Progenitor cell of endocrine pancreas (in vitro differentiated cells): ENCODE results near the gene GOLGA6A. TPM values are rescaled to one million over a fixed set of nuclear protein-coding genes. Genes with fewer than 3 reads are reported as not detected.

ENCODE experiments used
- DNase-seq: peaks from one replicate; pipeline ENCODE4 v3.0.0; 2021; ENCODE audit warnings: low spot score; ENCODE audit not compliant: unreplicated experiment
- H3K27ac Mint-ChIP-seq: 2 replicates; pipeline ENCODE4 v1.8.0; 2021; ENCODE audit warnings: mild to moderate bottlenecking, moderate library complexity, mixed read lengths
- H3K27me3 Mint-ChIP-seq: 2 replicates; pipeline ENCODE4 v1.8.0; 2021; ENCODE audit warnings: mixed read lengths
- H3K36me3 Mint-ChIP-seq: 2 replicates; pipeline ENCODE4 v1.8.0; 2022; ENCODE audit warnings: mixed read lengths; ENCODE audit not compliant: insufficient read depth
- H3K4me1 Mint-ChIP-seq: 2 replicates; pipeline ENCODE4 v1.8.0; 2021; ENCODE audit warnings: low read depth, mixed read lengths
- H3K4me3 Mint-ChIP-seq: 2 replicates; pipeline ENCODE4 v1.8.0; 2021; ENCODE audit warnings: low read depth, mild to moderate bottlenecking, moderate library complexity, mixed read lengths
- H3K9me3 Mint-ChIP-seq: 2 replicates; pipeline ENCODE4 v1.8.0; 2021; ENCODE audit warnings: low read depth, mixed read lengths
- CTCF ChIP-seq: fragments of 200-600 bp; sonication (generic); IDR thresholded peaks from one replicate; pipeline ENCODE4 v1.5.0; 2021; ENCODE audit warnings: antibody characterized with exemption, mild to moderate bottlenecking; ENCODE audit not compliant: unreplicated experiment
- total RNA-seq: library from RNA; stranded (reverse); gene quantifications from 2 replicates; pipeline ENCODE4 v1.2.1, GENCODE V29; 2021

GOLGA6A gene
- total RNA-seq, 1 donor from 2014 or later, result 0.89 TPM

- H3K4me3 Mint-ChIP-seq, result no peak overlapping the region
Observed at GRCh38 chr15:74042603-74043424, 39.5 kb downstream of the GOLGA6A start.

GRCh38 chr15:74041777-74042435 lies 40.4 kb downstream of the GOLGA6A start:
- no peaks in the 10 kb centered on the region for H3K36me3 Mint-ChIP-seq
- no peaks in the 10 kb centered on the region for H3K9me3 Mint-ChIP-seq
- H3K27me3 Mint-ChIP-seq, result no peaks in the 10 kb centered on the region
- no peaks in the 10 kb centered on the region for H3K4me1 Mint-ChIP-seq
- no peak overlapping the region for H3K27ac Mint-ChIP-seq
- no peak for TF ChIP-seq CTCF
- no peak for DNase-seq
- H3K4me3 Mint-ChIP-seq, result no peak overlapping the region

More at GRCh38 chr15:74042603-74043424, 39.5 kb downstream of the GOLGA6A start:
- Mint-ChIP-seq H3K36me3 (no peaks in the 10 kb centered on the region), H3K27me3 (no peaks in the 10 kb centered on the region), H3K27ac (no peak overlapping the region), H3K4me1 (no peaks in the 10 kb centered on the region), H3K9me3 (no peaks in the 10 kb centered on the region)
- DNase-seq, result no peak
- no peak for TF ChIP-seq CTCF

GRCh38 chr15:74041311-74041756 lies 41.0 kb downstream of the GOLGA6A start:
- DNase-seq, result no peak
- no peaks in the 10 kb centered on the region for H3K9me3 Mint-ChIP-seq
- H3K27ac Mint-ChIP-seq, result no peak overlapping the region
- H3K36me3 Mint-ChIP-seq, result peaks cover 2% of the 10 kb centered on the region
- TF ChIP-seq CTCF, result no peak
- no peak overlapping the region for H3K4me3 Mint-ChIP-seq
- no peaks in the 10 kb centered on the region for H3K4me1 Mint-ChIP-seq
- H3K27me3 Mint-ChIP-seq, result no peaks in the 10 kb centered on the region

- no peak for DNase-seq
- no peaks in the 10 kb centered on the region for H3K27me3 Mint-ChIP-seq
- TF ChIP-seq CTCF, result no peak
- H3K4me3 Mint-ChIP-seq, result no peak overlapping the region
- H3K27ac Mint-ChIP-seq, result no peak overlapping the region
- no peaks in the 10 kb centered on the region for H3K9me3 Mint-ChIP-seq
- no peaks in the 10 kb centered on the region for H3K4me1 Mint-ChIP-seq
- peaks cover 2% of the 10 kb centered on the region for H3K36me3 Mint-ChIP-seq
Observed at GRCh38 chr15:74040109-74040850, 42.1 kb downstream of the GOLGA6A start.

- TF ChIP-seq CTCF, result no peak
- Mint-ChIP-seq H3K36me3 (peaks cover 2% of the 10 kb centered on the region), H3K27ac (no peak overlapping the region), H3K27me3 (no peaks in the 10 kb centered on the region), H3K4me1 (no peaks in the 10 kb centered on the region), H3K9me3 (no peaks in the 10 kb centered on the region), H3K4me3 (no peak overlapping the region)
- DNase-seq, result no peak
Observed at GRCh38 chr15:74039656-74040010, 42.7 kb downstream of the GOLGA6A start.
